ENCODE measurements around the gene DLGAP4. TPM values are rescaled to one million over a fixed set of nuclear protein-coding genes. Genes with fewer than 3 reads are reported as not detected.

The DLGAP4 gene
- polyA plus RNA-seq, 1 of the 3 experiments (the other 2 are of a cell fraction), result 31.2 TPM

GRCh38 chr20:36362978-36363713 is 57.0 kb downstream of the DLGAP4 start:
- H3F3A ChIP-seq (replicated peaks; ENCODE audit: insufficient read depth), result no peaks in the 10 kb centered on the region
- no peaks in the 10 kb centered on the region for H3K9me3 ChIP-seq
- H4K20me1 ChIP-seq (ENCODE audit: insufficient read depth), result no peaks in the 10 kb centered on the region
- WGBS (ENCODE audit: low lambda C conversion rate), result 55% methylated on average over 9 of the region's 9 CpGs
- H2AFZ ChIP-seq (ENCODE audit: low read depth), result no peak overlapping the region
- H3K9me2 ChIP-seq, result no peaks in the 10 kb centered on the region
- TF ChIP-seq JUND (IDR thresholded peaks at IDR 0.05) (no peak), MAX (IDR thresholded peaks at IDR 0.05; ENCODE audit: low read depth) (no peak), CHD2 (IDR thresholded peaks at IDR 0.05; ENCODE audit: low read length, partially characterized antibody) (no peak), PBX3 (IDR thresholded peaks at IDR 0.05) (no peak), TAF1 (IDR thresholded peaks at IDR 0.05; ENCODE audit: borderline replicate concordance, low read depth, low read length) (no peak), GABPA (IDR thresholded peaks at IDR 0.05; ENCODE audit: low read depth) (no peak), ZBTB33 (IDR thresholded peaks at IDR 0.05; ENCODE audit: borderline replicate concordance, low read depth) (no peak), NRF1 (IDR thresholded peaks at IDR 0.05; ENCODE audit: low read depth, low read length) (no peak), MEF2A (IDR thresholded peaks at IDR 0.05; ENCODE audit: borderline replicate concordance, low read depth) (no peak), RCOR1 (IDR thresholded peaks at IDR 0.05; ENCODE audit: low read length) (no peak), FOXM1 (IDR thresholded peaks at IDR 0.05; ENCODE audit: low read depth) (no peak), USF1 (IDR thresholded peaks at IDR 0.05; ENCODE audit: borderline replicate concordance, low read depth) (no peak), EP300 (IDR thresholded peaks at IDR 0.05; ENCODE audit: borderline replicate concordance in 1 of 2, low read depth in 1 of 2, low read length in 1 of 2) (no peak), SMC3 (IDR thresholded peaks at IDR 0.05; ENCODE audit: low read depth, low read length) (no peak), FOXJ3 (CRISPR knock-in tag; IDR thresholded peaks at IDR 0.05) (no peak), USF2 (IDR thresholded peaks at IDR 0.05; ENCODE audit: borderline replicate concordance, low read depth, low read length) (no peak), CTCF (IDR thresholded peaks at IDR 0.05) (no peak), REST (IDR thresholded peaks at IDR 0.05; ENCODE audit: low read depth, low read length) (no peak), RXRA (IDR thresholded peaks at IDR 0.05; ENCODE audit: borderline replicate concordance, low read depth) (no peak)
- no peak overlapping the region for H3K27ac ChIP-seq (ENCODE audit: low read depth in 2 of 2, low read length in 1 of 2)
- CTCF ChIA-PET, result interaction anchor here (1.0 kb wide), 1 partner anchor 76 kb away, joined by 4 read pairs; no protein-coding TSS in a partner anchor
- POLR2A ChIA-PET, result interaction anchor here (0.5 kb wide), 1 partner anchor 471 kb away, joined by 3 read pairs; no protein-coding TSS in a partner anchor
- no peaks in the 10 kb centered on the region for H3K4me1 ChIP-seq (ENCODE audit: control insufficient read depth in 1 of 2, insufficient read depth in 2 of 2, low read depth in 1 of 2, low read length in 1 of 2)
- H3K4me2 ChIP-seq, result no peak overlapping the region
- H3K9ac ChIP-seq, result no peak overlapping the region
- peaks cover 27% of the 10 kb centered on the region; the same call in 1 of the 2 replicates for H3K27me3 ChIP-seq (ENCODE audit: insufficient read depth)
- H3K36me3 ChIP-seq (replicated peaks in 1 of 2; ENCODE audit: control insufficient read depth in 1 of 2, insufficient read depth in 2 of 2, low read length in 1 of 2), result no peaks in the 10 kb centered on the region
- no peak for DNase-seq
- H3K4me3 ChIP-seq (ENCODE audit: low read depth in 2 of 2, low read length in 1 of 2), result no peak overlapping the region
- H3K79me2 ChIP-seq (ENCODE audit: insufficient read depth), result no peaks in the 10 kb centered on the region

Data from SK-N-SH (cell line).